ENCODE results near the gene NINJ2. TPM values are rescaled to one million over a fixed set of nuclear protein-coding genes. Genes with fewer than 3 reads are reported as not detected.

NINJ2 gene
- polyA plus RNA-seq, 3 donors, result 32.9 to 92.7 (median 73.7) TPM

DNA sequence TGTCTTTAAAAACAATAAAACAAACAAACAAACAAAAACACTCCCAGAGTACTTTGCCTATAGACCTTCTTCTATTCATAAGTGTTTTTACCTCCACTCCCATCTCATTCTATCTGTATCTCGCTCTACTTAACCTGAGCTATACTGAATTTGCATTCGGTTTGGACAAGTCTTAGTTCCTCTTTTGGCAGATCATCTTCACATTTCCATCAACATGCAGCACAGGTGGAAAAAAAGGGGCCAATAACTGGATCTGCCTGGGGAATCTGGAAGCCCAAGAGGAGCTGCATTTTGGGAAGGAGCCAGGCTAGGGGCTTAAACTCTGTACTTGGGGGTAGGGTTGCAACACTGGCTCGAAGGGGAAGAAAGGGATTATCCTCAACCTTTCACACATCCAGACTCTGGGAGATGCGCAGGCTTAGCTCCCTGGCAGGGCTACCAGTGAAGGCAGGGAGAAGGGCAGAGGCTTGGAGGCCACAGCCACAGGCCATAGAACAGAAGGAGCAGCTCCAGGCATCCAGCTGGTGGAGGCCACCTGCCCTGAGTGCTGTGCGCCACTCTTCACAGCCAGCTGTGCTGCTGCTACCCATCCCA, 4.1 kb downstream of the NINJ2 start:
- H2AFZ ChIP-seq (ENCODE audit: insufficient read depth, low read depth, low read length, poor library complexity, severe bottlenecking), result no peak overlapping the region
- no peak overlapping the region for H3K27ac Mint-ChIP-seq

DNA sequence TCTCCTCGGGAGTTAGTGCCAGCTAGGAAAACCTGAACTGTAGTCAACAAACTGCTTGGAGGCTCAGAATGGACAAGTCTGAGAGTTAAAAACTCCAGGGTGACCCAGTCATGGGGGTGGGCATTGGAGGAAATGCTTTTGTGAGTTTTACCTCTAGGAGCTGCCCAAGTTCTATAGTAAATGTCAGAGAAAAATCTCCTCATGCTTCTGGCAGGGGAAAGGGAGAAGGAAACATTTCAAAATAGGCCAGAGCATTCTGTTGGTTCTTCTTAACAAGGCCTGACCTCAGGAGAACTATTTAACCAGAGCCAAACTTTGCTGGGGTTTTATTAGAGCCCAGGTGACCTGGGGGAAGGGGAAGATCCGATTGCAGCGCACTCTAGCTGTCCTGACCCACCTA, 12.3 kb downstream of the NINJ2 start:
- Histone ChIP-seq H3K27me3 (ENCODE audit: control insufficient read depth in 2 of 2, insufficient read depth in 2 of 2, low read length in 2 of 2) (no peaks in the 10 kb centered on the region), H3K4me1 (ENCODE audit: control insufficient read depth in 1 of 2, insufficient read depth in 2 of 2, low read length in 2 of 2) (peaks cover 10 to 11% of the 10 kb centered on the region in 2 donors), H3K79me2 (ENCODE audit: insufficient read depth, low read length) (no peaks in the 10 kb centered on the region), H3K4me2 (replicated peaks; ENCODE audit: extremely low read depth, low read length, poor library complexity, severe bottlenecking) (no peak overlapping the region), H3K4me3 (replicated peaks in 1 of 3; ENCODE audit: low read depth in 2 of 3, low read length in 3 of 3) (no peak overlapping the region), H3K9ac (ENCODE audit: insufficient read depth, low read length, poor library complexity, severe bottlenecking) (no peak overlapping the region), H4K20me1 (ENCODE audit: insufficient read depth, low read length) (no peaks in the 10 kb centered on the region), H2AFZ (ENCODE audit: insufficient read depth, low read depth, low read length, poor library complexity, severe bottlenecking) (no peak overlapping the region), H3K9me3 (replicated peaks in 1 of 2; ENCODE audit: control insufficient read depth in 1 of 2, insufficient read depth in 1 of 2, low read length in 2 of 2) (no peaks in the 10 kb centered on the region), H3K36me3 (replicated peaks in 1 of 2; ENCODE audit: control insufficient read depth in 1 of 2, insufficient read depth in 2 of 2, low read length in 2 of 2) (peaks cover 0 to 14% of the 10 kb centered on the region in 2 donors), H3K27ac (ENCODE audit: low read depth in 1 of 2, low read length in 2 of 2) (peak overlapping the region in 1 of 2 donors; percentile 39)
- TF ChIP-seq, protein P1, sequence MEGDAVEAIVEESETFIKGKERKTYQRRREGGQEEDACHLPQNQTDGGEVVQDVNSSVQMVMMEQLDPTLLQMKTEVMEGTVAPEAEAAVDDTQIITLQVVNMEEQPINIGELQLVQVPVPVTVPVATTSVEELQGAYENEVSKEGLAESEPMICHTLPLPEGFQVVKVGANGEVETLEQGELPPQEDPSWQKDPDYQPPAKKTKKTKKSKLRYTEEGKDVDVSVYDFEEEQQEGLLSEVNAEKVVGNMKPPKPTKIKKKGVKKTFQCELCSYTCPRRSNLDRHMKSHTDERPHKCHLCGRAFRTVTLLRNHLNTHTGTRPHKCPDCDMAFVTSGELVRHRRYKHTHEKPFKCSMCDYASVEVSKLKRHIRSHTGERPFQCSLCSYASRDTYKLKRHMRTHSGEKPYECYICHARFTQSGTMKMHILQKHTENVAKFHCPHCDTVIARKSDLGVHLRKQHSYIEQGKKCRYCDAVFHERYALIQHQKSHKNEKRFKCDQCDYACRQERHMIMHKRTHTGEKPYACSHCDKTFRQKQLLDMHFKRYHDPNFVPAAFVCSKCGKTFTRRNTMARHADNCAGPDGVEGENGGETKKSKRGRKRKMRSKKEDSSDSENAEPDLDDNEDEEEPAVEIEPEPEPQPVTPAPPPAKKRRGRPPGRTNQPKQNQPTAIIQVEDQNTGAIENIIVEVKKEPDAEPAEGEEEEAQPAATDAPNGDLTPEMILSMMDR (IDR thresholded peaks at IDR 0.05), result no peak
- H3K4me1 Mint-ChIP-seq, result peaks cover 14% of the 10 kb centered on the region
- H3K36me3 Mint-ChIP-seq, result peaks cover 11 to 14% of the 10 kb centered on the region in 2 donors
- WGBS (ENCODE audit: insufficient coverage), result 100% methylated on average over 1 of the region's 3 CpGs
- peaks cover 1 to 5% (median 1%) of the 10 kb centered on the region in 3 donors for H3K27me3 Mint-ChIP-seq (ENCODE audit: low read depth in 3 of 3)
- peaks cover 0 to 4% (median 0%) of the 10 kb centered on the region in 7 donors for H3K9me3 Mint-ChIP-seq
- peak overlapping the region in 5 of 7 donors; percentile 28 to 77 (median 68) for H3K27ac Mint-ChIP-seq
- DNase-seq, result no peak
- no peak overlapping the region for H3K4me3 Mint-ChIP-seq
- intact Hi-C loops (cut with micrococcal nuclease), result loop anchor here in 1 of 2 donors (10.0 kb wide), 1 partner anchor 54 kb away; no protein-coding TSS in a partner anchor

More for the DNA sequence above, 4.1 kb downstream of the NINJ2 start:
- no peak overlapping the region for H3K4me3 ChIP-seq (replicated peaks in 1 of 3; ENCODE audit: low read depth in 2 of 3, low read length in 3 of 3)
- H3K27me3 ChIP-seq (ENCODE audit: control insufficient read depth in 2 of 2, insufficient read depth in 2 of 2, low read length in 2 of 2), result no peaks in the 10 kb centered on the region
- peaks cover 0 to 2% (median 1%) of the 10 kb centered on the region in 3 donors for H3K27me3 Mint-ChIP-seq (ENCODE audit: low read depth in 3 of 3)
- no peak overlapping the region for H3K27ac ChIP-seq (ENCODE audit: low read depth in 1 of 2, low read length in 2 of 2)
- no peaks in the 10 kb centered on the region for H3K36me3 Mint-ChIP-seq
- H3K4me3 Mint-ChIP-seq, result no peak overlapping the region
- no peaks in the 10 kb centered on the region for H3K9me3 ChIP-seq (replicated peaks in 1 of 2; ENCODE audit: control insufficient read depth in 1 of 2, insufficient read depth in 1 of 2, low read length in 2 of 2)
- no peak for DNase-seq
- intact Hi-C loops (cut with micrococcal nuclease), result loop anchor here in 1 of 2 donors (10.0 kb wide), 1 partner anchor 46 kb away; no protein-coding TSS in a partner anchor
- H3K36me3 ChIP-seq (replicated peaks in 1 of 2; ENCODE audit: control insufficient read depth in 1 of 2, insufficient read depth in 2 of 2, low read length in 2 of 2), result no peaks in the 10 kb centered on the region
- H3K9me3 Mint-ChIP-seq, result peaks cover 0 to 2% (median 0%) of the 10 kb centered on the region in 7 donors
- no peaks in the 10 kb centered on the region for H3K79me2 ChIP-seq (ENCODE audit: insufficient read depth, low read length)
- peaks cover 30% of the 10 kb centered on the region for H3K4me1 Mint-ChIP-seq
- WGBS (ENCODE audit: insufficient coverage), result 100% methylated on average over 1 of the region's 5 CpGs
- no peak overlapping the region for H3K9ac ChIP-seq (ENCODE audit: insufficient read depth, low read length, poor library complexity, severe bottlenecking)
- no peaks in the 10 kb centered on the region for H4K20me1 ChIP-seq (ENCODE audit: insufficient read depth, low read length)
- peaks cover 19 to 22% of the 10 kb centered on the region in 2 donors for H3K4me1 ChIP-seq (ENCODE audit: control insufficient read depth in 1 of 2, insufficient read depth in 2 of 2, low read length in 2 of 2)
- TF ChIP-seq, protein P1 (IDR thresholded peaks at IDR 0.05), result no peak
- no peak overlapping the region for H3K4me2 ChIP-seq (replicated peaks; ENCODE audit: extremely low read depth, low read length, poor library complexity, severe bottlenecking)
